ENCODE data around the gene VEGFA.

- TF ChIP-seq CTCF (IDR thresholded peaks at IDR 0.05) (no peak), POLR2A (IDR thresholded peaks at IDR 0.05) (no peak)
Measured at GRCh38 chr6:43761666-43762409, 8.2 kb upstream of the VEGFA start.
